H1 (cell line): Measurements from ENCODE around the gene TMEM203. TPM values are rescaled to one million over a fixed set of nuclear protein-coding genes. Genes with fewer than 3 reads are reported as not detected.

ENCODE experiments used
- CTCF ChIA-PET: fragments of 300-600 bp; sonication (Branson Sonifier 250); formaldehyde crosslinking; loops from one replicate; lab custom pipeline; 2021; ENCODE audit not compliant: partially characterized antibody; lab: Charles Lee
- POLR2A ChIA-PET: fragments of 300-600 bp; sonication (Branson Sonifier 250); formaldehyde crosslinking; loops from one replicate; lab custom pipeline; 2021; ENCODE audit warnings: inconsistent platforms; ENCODE audit not compliant: partially characterized antibody; lab: Charles Lee
- DNase-seq, 2 experiments: peaks; one replicate each; pipeline versions ENCODE4 v3.0.0 to v3.0.0-alpha.2; 2010 to 2022; ENCODE audit warnings: low spot score in 2 of 2, low read depth in 1 of 2, mixed read lengths in 1 of 2
- FAIRE-seq: peaks from 2 replicates; lab custom pipeline; 2011; peaks lifted over from hg19 to GRCh38; lab: Jason Lieb, UNC
- H2AFZ ChIP-seq: 2 replicates; pipeline ENCODE4 v1.8.1; 2012; ENCODE audit warnings: low read length, inconsistent platforms
- H2AK5ac ChIP-seq: 2 replicates; pipeline ENCODE4 v1.6.1; 2013; ENCODE audit warnings: low read depth, low read length
- H2BK120ac ChIP-seq: replicated peaks from 2 replicates; pipeline ENCODE3; 2013; ENCODE audit warnings: low read depth, low read length, inconsistent platforms
- H2BK12ac ChIP-seq: 2 replicates; pipeline ENCODE4 v1.6.1; 2013; ENCODE audit warnings: low read depth, low read length
- H2BK15ac ChIP-seq: 2 replicates; pipeline ENCODE4 v1.6.1; 2013; ENCODE audit warnings: low read length
- H2BK20ac ChIP-seq: 2 replicates; pipeline ENCODE4 v1.6.1; 2013; ENCODE audit warnings: low read length
- H2BK5ac ChIP-seq: 2 replicates; pipeline ENCODE4 v1.6.1; 2013; ENCODE audit warnings: low read depth, low read length
- H3K14ac ChIP-seq: 2 replicates; pipeline ENCODE4 v1.6.1; 2013; ENCODE audit warnings: inconsistent platforms; ENCODE audit not compliant: insufficient read length
- H3K18ac ChIP-seq: 2 replicates; pipeline ENCODE4 v1.6.1; 2013; ENCODE audit warnings: low read length; ENCODE audit errors: extremely low read depth
- H3K23ac ChIP-seq: 2 replicates; pipeline ENCODE4 v1.6.1; 2013; ENCODE audit warnings: inconsistent platforms; ENCODE audit not compliant: insufficient read length
- H3K23me2 ChIP-seq: 2 replicates; pipeline ENCODE4 v1.6.1; 2013; ENCODE audit warnings: low read depth, low read length
- H3K27ac ChIP-seq: 2 replicates; pipeline ENCODE4 v1.6.1; 2011; ENCODE audit warnings: low read depth, low read length, inconsistent platforms
- H3K27me3 ChIP-seq, 4 experiments: replicated peaks in 1 of 4; 1 replicate in 1 of 4; 2 replicates in 3 of 4; pipeline versions ENCODE4 v1.6.1 to v1.8.1; 2011 to 2013; ENCODE audit warnings: low read length in 3 of 4, mild to moderate bottlenecking in 3 of 4, inconsistent platforms in 2 of 4, mixed read lengths in 2 of 4, moderate library complexity in 1 of 4; ENCODE audit not compliant: control insufficient read depth in 3 of 4, insufficient read depth in 3 of 4; ENCODE audit errors: extremely low read depth in 1 of 4
- H3K36me3 ChIP-seq, 4 experiments: 2 replicates each; pipeline versions ENCODE4 v1.6.1 to v1.8.1; 2011 to 2013; ENCODE audit warnings: mild to moderate bottlenecking in 4 of 4, low read length in 3 of 4, moderate library complexity in 2 of 4, control low read depth in 1 of 4, inconsistent platforms in 1 of 4; ENCODE audit not compliant: insufficient read depth in 4 of 4, control insufficient read depth in 2 of 4
- H3K4ac ChIP-seq: replicated peaks from 2 replicates; pipeline ENCODE3; 2013; ENCODE audit warnings: low read length, low read depth, mixed read lengths, inconsistent platforms; ENCODE audit not compliant: insufficient read length
- H3K4me1 ChIP-seq, 4 experiments: replicated peaks in 1 of 4; 1 replicate in 1 of 4; 2 replicates in 3 of 4; pipeline versions ENCODE4 v1.6.1 to v1.8.1; 2011 to 2013; ENCODE audit warnings: low read length in 3 of 4, inconsistent platforms in 2 of 4, mixed read lengths in 1 of 4; ENCODE audit not compliant: insufficient read depth in 4 of 4, control insufficient read depth in 3 of 4
- H3K4me2 ChIP-seq, 2 experiments: 2 replicates each; pipeline versions ENCODE4 v1.6.1 to v1.8.1; 2011 to 2013; ENCODE audit warnings: low read depth in 2 of 2, low read length in 2 of 2, control low read depth in 1 of 2, inconsistent platforms in 1 of 2, mild to moderate bottlenecking in 1 of 2; ENCODE audit not compliant: insufficient read depth in 1 of 2
- H3K4me3 ChIP-seq, 4 experiments: fragments of 200-600, 300-600 bp in 1 of 4; sonication (generic), shearing (Covaris generic), sonication (Bioruptor Twin) in 1 of 4; 2 replicates each; pipeline versions ENCODE4 v1.5.1 to v1.8.1; 2011 to 2016; ENCODE audit warnings: low read length in 4 of 4, low read depth in 3 of 4, control low read depth in 2 of 4, inconsistent platforms in 2 of 4, mild to moderate bottlenecking in 2 of 4, mixed read lengths in 1 of 4, moderate library complexity in 1 of 4; ENCODE audit not compliant: insufficient read depth in 2 of 4; ENCODE audit errors: extremely low read depth in 1 of 4
- H3K56ac ChIP-seq: replicated peaks from 2 replicates; pipeline ENCODE3; 2013; ENCODE audit warnings: low read depth, mild to moderate bottlenecking, mixed read lengths, low read length, inconsistent platforms; ENCODE audit not compliant: insufficient read length
- H3K79me1 ChIP-seq: 2 replicates; pipeline ENCODE4 v1.6.1; 2013; ENCODE audit warnings: low read depth, low read length, control low read depth
- H3K79me2 ChIP-seq, 2 experiments: 2 replicates each; pipeline versions ENCODE4 v1.6.1 to v1.8.1; 2012 to 2013; ENCODE audit warnings: low read length in 2 of 2, mild to moderate bottlenecking in 2 of 2, inconsistent platforms in 1 of 2; ENCODE audit not compliant: insufficient read depth in 2 of 2, control insufficient read depth in 1 of 2
- H3K9ac ChIP-seq, 4 experiments: replicated peaks in 1 of 4; 1 replicate in 1 of 4; 2 replicates in 3 of 4; pipeline versions ENCODE4 v1.6.1 to v1.8.1; 2011 to 2013; ENCODE audit warnings: low read depth in 3 of 4, low read length in 3 of 4, control low read depth in 2 of 4, mild to moderate bottlenecking in 2 of 4, moderate library complexity in 2 of 4, inconsistent platforms in 1 of 4; ENCODE audit errors: extremely low read depth in 1 of 4
- H3K9me3 ChIP-seq, 2 experiments: 2 replicates each; pipeline versions ENCODE4 v1.6.1 to v1.8.1; 2012 to 2013; ENCODE audit warnings: mild to moderate bottlenecking in 2 of 2, moderate library complexity in 2 of 2, control low read depth in 1 of 2, inconsistent platforms in 1 of 2, low read depth in 1 of 2, low read length in 1 of 2, mixed read lengths in 1 of 2; ENCODE audit not compliant: insufficient read depth in 2 of 2
- H4K20me1 ChIP-seq, 2 experiments: replicated peaks in 1 of 2; 2 replicates each; pipeline versions ENCODE3 to v1.8.1; 2011 to 2013; ENCODE audit warnings: inconsistent platforms in 2 of 2, low read length in 2 of 2, mild to moderate bottlenecking in 1 of 2; ENCODE audit not compliant: insufficient read depth in 2 of 2, control insufficient read depth in 1 of 2
- H4K5ac ChIP-seq: 2 replicates; pipeline ENCODE4 v1.6.1; 2013; ENCODE audit warnings: low read length, low read depth, mixed read lengths, inconsistent platforms; ENCODE audit not compliant: insufficient read length
- H4K8ac ChIP-seq: 2 replicates; pipeline ENCODE4 v1.8.0; 2013; ENCODE audit warnings: mild to moderate bottlenecking, moderate library complexity, low read length, inconsistent platforms; ENCODE audit not compliant: insufficient read depth; ENCODE audit errors: extremely low read depth
- H4K91ac ChIP-seq: replicated peaks from 2 replicates; pipeline ENCODE3; 2013; ENCODE audit warnings: low read length, mixed read lengths, inconsistent platforms; ENCODE audit not compliant: insufficient read length
- GTF2F1 ChIP-seq: IDR thresholded peaks from 2 replicates; pipeline ENCODE4 v1.6.1; 2012; ENCODE audit warnings: low read depth, low read length, improper control_type of control experiment, borderline replicate concordance
- RAD21 ChIP-seq, 2 experiments: IDR thresholded peaks in 1 of 2; conservative IDR thresholded peaks in 1 of 2; 2 replicates each; pipeline ENCODE4 v1.6.1; 2011; ENCODE audit warnings: low read depth in 2 of 2, low read length in 2 of 2, improper control_type of control experiment in 1 of 2, inconsistent platforms in 1 of 2, mild to moderate bottlenecking in 1 of 2, moderate library complexity in 1 of 2
- SIN3A ChIP-seq, 2 experiments: IDR thresholded peaks in 1 of 2; conservative IDR thresholded peaks in 1 of 2; 2 replicates each; pipeline ENCODE4 v1.6.1; 2011 to 2012; ENCODE audit warnings: low read length in 2 of 2, improper control_type of control experiment in 1 of 2, low read depth in 1 of 2, mild to moderate bottlenecking in 1 of 2
- SP1 ChIP-seq: IDR thresholded peaks from 2 replicates; pipeline ENCODE4 v1.6.1; 2011; ENCODE audit warnings: low read depth, low read length
- WGBS, 2 experiments: shearing (Covaris generic) in 1 of 2; methylation state at CpG; one replicate each; pipeline versions ENCODE4 v1.1.6 to v1.1.7; 2013 to 2015; ENCODE audit warnings: low lambda C conversion rate in 2 of 2, mixed read lengths in 2 of 2, inconsistent platforms in 1 of 2, low coverage in 1 of 2, missing lambda C conversion rate in 1 of 2; ENCODE audit not compliant: insufficient replicate concordance in 2 of 2, insufficient coverage in 1 of 2, insufficient read length in 1 of 2; ENCODE audit errors: extremely low coverage in 1 of 2, missing lambda C conversion rate in 1 of 2; 5-methylcytosine and 5-hydroxymethylcytosine counted together
- polyA plus RNA-seq, 7 experiments: library from polyadenylated mRNA; depleted of rRNA in 3 of 7; stranded (reverse) in 5 of 7; unstranded in 2 of 7; fragments of >200 nt in 5 of 7; fragments of 200-250 nt in 2 of 7; gene quantifications; 1 replicate in 5 of 7; 2 replicates in 1 of 7; 4 replicates in 1 of 7; pipeline versions ENCODE4 v1.2.1 to v1.2.3, GENCODE V29; 2011 to 2013; ENCODE audit warnings: missing spikeins in 2 of 7, mixed read lengths in 2 of 7
- total RNA-seq: library from RNA; stranded (reverse); fragmentation: NEBNext Ultra II Directional; extraction: Animal tissue kit (Norgen Biotek cat#: 25700); gene quantifications from 2 replicates; pipeline ENCODE4 v1.2.1, GENCODE V29; 2021
- TF ChIP-seq, protein P1 (sequence below), 3 experiments: IDR thresholded peaks; 1 replicate in 2 of 3; 2 replicates in 1 of 3; pipeline versions ENCODE4 v1.5.1 to v1.6.1; 2011; ENCODE audit warnings: low read length in 3 of 3, mild to moderate bottlenecking in 3 of 3, inconsistent platforms in 2 of 3, low read depth in 1 of 3, moderate library complexity in 1 of 3; ENCODE audit not compliant: insufficient read depth in 1 of 3; ENCODE audit errors: control extremely low read depth in 1 of 3

Gene TMEM203
- total and polyA plus RNA-seq, 2 of the 8 experiments (the other 6 are each of a cell fraction or from before 2014, with no cell fraction given): 44.1 to 57.1 TPM

DNA sequence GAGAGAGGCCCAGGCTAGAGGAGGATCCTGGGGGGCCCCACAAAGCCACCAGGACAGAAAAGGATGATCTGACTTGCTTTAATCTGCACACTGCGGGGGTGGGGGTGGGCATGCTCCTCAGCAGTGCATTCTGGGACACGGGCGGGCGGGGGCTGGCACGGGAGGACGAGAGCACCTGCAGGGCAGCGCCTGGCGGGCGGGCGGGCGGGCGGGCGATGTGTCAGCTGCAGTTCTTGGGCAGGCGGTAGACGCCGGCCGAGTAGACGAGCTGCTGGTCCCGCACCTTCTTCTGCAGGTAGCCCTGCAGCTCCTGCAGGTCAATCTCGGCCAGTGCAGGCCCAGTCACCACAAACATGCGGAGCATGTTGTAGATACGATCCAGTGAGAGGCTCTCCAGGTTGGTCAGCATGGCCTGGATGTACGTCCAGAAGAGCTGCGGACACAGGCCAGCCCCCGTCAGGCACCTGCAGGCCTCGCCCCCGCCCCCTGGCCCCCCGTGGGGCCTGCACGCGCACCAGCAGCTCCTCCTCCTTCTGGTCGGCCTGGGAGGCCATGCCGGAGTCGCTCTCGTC is 30.6 kb downstream of the TMEM203 start:
- no peak overlapping the region for H2BK20ac ChIP-seq
- no peaks in the 10 kb centered on the region for H3K79me1 ChIP-seq
- H3K27ac ChIP-seq: no peak overlapping the region
- H3K23ac ChIP-seq: no peak overlapping the region
- H2AK5ac ChIP-seq: no peak overlapping the region
- peak overlapping the region in 1 of 4 experiments; percentile 27; a peak in 1 of 8 replicates for H3K4me3 ChIP-seq
- TF ChIP-seq, protein P1, sequence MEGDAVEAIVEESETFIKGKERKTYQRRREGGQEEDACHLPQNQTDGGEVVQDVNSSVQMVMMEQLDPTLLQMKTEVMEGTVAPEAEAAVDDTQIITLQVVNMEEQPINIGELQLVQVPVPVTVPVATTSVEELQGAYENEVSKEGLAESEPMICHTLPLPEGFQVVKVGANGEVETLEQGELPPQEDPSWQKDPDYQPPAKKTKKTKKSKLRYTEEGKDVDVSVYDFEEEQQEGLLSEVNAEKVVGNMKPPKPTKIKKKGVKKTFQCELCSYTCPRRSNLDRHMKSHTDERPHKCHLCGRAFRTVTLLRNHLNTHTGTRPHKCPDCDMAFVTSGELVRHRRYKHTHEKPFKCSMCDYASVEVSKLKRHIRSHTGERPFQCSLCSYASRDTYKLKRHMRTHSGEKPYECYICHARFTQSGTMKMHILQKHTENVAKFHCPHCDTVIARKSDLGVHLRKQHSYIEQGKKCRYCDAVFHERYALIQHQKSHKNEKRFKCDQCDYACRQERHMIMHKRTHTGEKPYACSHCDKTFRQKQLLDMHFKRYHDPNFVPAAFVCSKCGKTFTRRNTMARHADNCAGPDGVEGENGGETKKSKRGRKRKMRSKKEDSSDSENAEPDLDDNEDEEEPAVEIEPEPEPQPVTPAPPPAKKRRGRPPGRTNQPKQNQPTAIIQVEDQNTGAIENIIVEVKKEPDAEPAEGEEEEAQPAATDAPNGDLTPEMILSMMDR (IDR thresholded peaks at IDR 0.05; ENCODE audit: control extremely low read depth in 1 of 3, insufficient read depth in 1 of 3, low read depth in 1 of 3, low read length in 3 of 3): peak in 1 of 3 experiments; percentile 34; a peak in 1 of 4 replicates
- TF ChIP-seq SP1 (no peak), GTF2F1 (no peak), SIN3A (conservative IDR thresholded peaks at IDR 0.05 in 1 of 2, IDR thresholded peaks at IDR 0.05 in 1 of 2; ENCODE audit: low read depth in 1 of 2, low read length in 2 of 2) (no peak), RAD21 (IDR thresholded peaks at IDR 0.05 in 1 of 2, conservative IDR thresholded peaks at IDR 0.05 in 1 of 2; ENCODE audit: low read depth in 2 of 2, low read length in 2 of 2) (peak in 1 of 2 experiments; percentile 8; a peak in 1 of 4 replicates)
- H2BK5ac ChIP-seq: no peak overlapping the region
- H4K8ac ChIP-seq: no peak overlapping the region
- H3K14ac ChIP-seq: no peak overlapping the region
- H2BK120ac ChIP-seq: no peak overlapping the region
- no peak overlapping the region for H3K18ac ChIP-seq
- H3K4me2 ChIP-seq: peak overlapping the region in 1 of 2 experiments; percentile 30; a peak in 1 of 4 replicates
- H3K9me3 ChIP-seq: no peaks in the 10 kb centered on the region
- DNase-seq (peak in 1 of 2 experiments; percentile 67), FAIRE-seq (no peak)
- H4K5ac ChIP-seq: no peak overlapping the region
- H3K56ac ChIP-seq: no peak overlapping the region
- no peaks in the 10 kb centered on the region; the same call in 1 of the 2 replicates for H3K23me2 ChIP-seq
- H3K4me1 ChIP-seq: peaks cover 0 to 15% (median 10%) of the 10 kb centered on the region in 4 experiments; a peak in 6 of 7 replicates
- H2AFZ ChIP-seq: no peak overlapping the region
- H2BK12ac ChIP-seq: no peak overlapping the region
- no peak overlapping the region for H3K4ac ChIP-seq
- H3K9ac ChIP-seq: no peak overlapping the region
- H3K27me3 ChIP-seq: peaks cover 7 to 27% (median 22%) of the 10 kb centered on the region in 4 experiments
- WGBS, 2 experiments: 65% methylated on average over 15 of the region's 34 CpGs; no CpG with 5 or more reads in 1 of the 2 experiments
- peaks cover 2 to 17% of the 10 kb centered on the region in 2 experiments for H4K20me1 ChIP-seq
- CTCF ChIA-PET: interaction anchor here (0.6 to 3.9 kb wide), 30 partner anchors 8 to 179 kb away, joined by 3 to 47 read pairs (median 4); partner anchors contain the start of genes ABCA2, ANAPC2, CLIC3 and GRIN1
- H4K91ac ChIP-seq: no peak overlapping the region
- no peaks in the 10 kb centered on the region for H3K79me2 ChIP-seq
- H2BK15ac ChIP-seq: no peak overlapping the region
- POLR2A ChIA-PET: interaction anchor here (0.7 to 3.7 kb wide), 20 partner anchors 8 to 105 kb away, joined by 3 to 15 read pairs (median 4); partner anchors contain the start of genes MAN1B1, NDOR1, SSNA1 and TMEM203
- H3K36me3 ChIP-seq: peaks cover 0 to 1% (median 0%) of the 10 kb centered on the region in 4 experiments; a peak in 1 of 8 replicates
